GM21619 (cell line): Measurements from ENCODE around the gene TMEM121B.

ENCODE experiments used
- ATAC-seq: cut with Tn5 transposase; IDR thresholded peaks from one replicate; pipeline ENCODE4 v1.9.1; 2021; ENCODE audit not compliant: unreplicated experiment

Gene TMEM121B

GRCh38 chr22:17138513-17138912, 17.4 kb upstream of the TMEM121B start:
- ATAC-seq, result no peak

GRCh38 chr22:17137861-17138425, 16.8 kb upstream of the TMEM121B start:
- no peak for ATAC-seq

GRCh38 chr22:17137170-17137569, 16.0 kb upstream of the TMEM121B start:
- no peak for ATAC-seq

GRCh38 chr22:17135153-17135760, 14.1 kb upstream of the TMEM121B start:
- ATAC-seq, result no peak

GRCh38 chr22:17133137-17133536, 12.0 kb upstream of the TMEM121B start:
- no peak for ATAC-seq

GRCh38 chr22:17132112-17132511, 11.0 kb upstream of the TMEM121B start:
- no peak for ATAC-seq

GRCh38 chr22:17131686-17132085, 10.5 kb upstream of the TMEM121B start:
- ATAC-seq, result no peak

- no peak for ATAC-seq
Measured at GRCh38 chr22:17130199-17130598, 9.0 kb upstream of the TMEM121B start.

GRCh38 chr22:17120711-17121232, 388 bp downstream of the TMEM121B start:
- no peak for ATAC-seq

- ATAC-seq, result no peak
Measured at GRCh38 chr22:17120281-17120680, 879 bp downstream of the TMEM121B start.

- ATAC-seq, result no peak
Measured at GRCh38 chr22:17119481-17120202, 1.5 kb downstream of the TMEM121B start.

GRCh38 chr22:17118342-17118741, 2.8 kb downstream of the TMEM121B start:
- ATAC-seq, result no peak

- ATAC-seq, result no peak
Measured at GRCh38 chr22:17117890-17118289, 3.3 kb downstream of the TMEM121B start.

GRCh38 chr22:17117400-17117799, 3.8 kb downstream of the TMEM121B start:
- no peak for ATAC-seq

- no peak for ATAC-seq
Measured at GRCh38 chr22:17116572-17117330, 4.4 kb downstream of the TMEM121B start.

- ATAC-seq, result no peak
Measured at GRCh38 chr22:17115945-17116565, 5.1 kb downstream of the TMEM121B start.

GRCh38 chr22:17115236-17115635, 5.9 kb downstream of the TMEM121B start:
- ATAC-seq, result no peak

GRCh38 chr22:17114898-17115235, 6.3 kb downstream of the TMEM121B start:
- no peak for ATAC-seq

GRCh38 chr22:17114173-17114897, 6.8 kb downstream of the TMEM121B start:
- ATAC-seq, result no peak

- no peak for ATAC-seq
Measured at GRCh38 chr22:17113600-17113999, 7.6 kb downstream of the TMEM121B start.
